Activated T-cell treated with anti-CD3 and anti-CD28 coated beads for 1 hour (primary cell): ENCODE results near the gene SSC5D.

ENCODE experiments used
- DNase-seq: peaks from one replicate; pipeline ENCODE4 v3.0.0-alpha.2; 2020; ENCODE audit warnings: low read depth

SSC5D gene

GRCh38 chr19:55455576-55456235 lies 32.5 kb upstream of the SSC5D start:
- no peak for DNase-seq

- DNase-seq: no peak
Measured at GRCh38 chr19:55456347-55456746, 31.9 kb upstream of the SSC5D start.

- no peak for DNase-seq
Measured at GRCh38 chr19:55457683-55458457, 30.4 kb upstream of the SSC5D start.

GRCh38 chr19:55459551-55459949 lies 28.7 kb upstream of the SSC5D start:
- no peak for DNase-seq

GRCh38 chr19:55459950-55460657 lies 28.1 kb upstream of the SSC5D start:
- no peak for DNase-seq

GRCh38 chr19:55460670-55461258 lies 27.5 kb upstream of the SSC5D start:
- no peak for DNase-seq

- peak; percentile 100 for DNase-seq
Measured at GRCh38 chr19:55461259-55461973, 26.8 kb upstream of the SSC5D start, which contains the start of gene ISOC2. Gene ISOC2 (minus strand): TSS chr19:55461642. CDS start chr19:55456486, 5,156 bp downstream.

- no peak for DNase-seq
Measured at GRCh38 chr19:55461974-55462626, 26.1 kb upstream of the SSC5D start.

GRCh38 chr19:55462722-55463121 lies 25.5 kb upstream of the SSC5D start:
- DNase-seq: no peak

- DNase-seq: no peak
Measured at GRCh38 chr19:55463583-55464031, 24.6 kb upstream of the SSC5D start.

- DNase-seq: no peak
Measured at GRCh38 chr19:55464039-55464661, 24.1 kb upstream of the SSC5D start.

GRCh38 chr19:55464662-55465054 lies 23.6 kb upstream of the SSC5D start, which contains the start of gene C19orf85:
Gene C19orf85 (minus strand): TSS chr19:55464751. CDS start chr19:55464554, 197 bp downstream.
- no peak for DNase-seq

GRCh38 chr19:55465460-55466240 lies 22.6 kb upstream of the SSC5D start:
- no peak for DNase-seq

- DNase-seq: no peak
Measured at GRCh38 chr19:55466241-55466614, 22.0 kb upstream of the SSC5D start.

- DNase-seq: peak; percentile 61
Measured at GRCh38 chr19:55467236-55468053, 20.8 kb upstream of the SSC5D start.

- DNase-seq: no peak
Measured at GRCh38 chr19:55468054-55468393, 20.2 kb upstream of the SSC5D start.

GRCh38 chr19:55471266-55471665 lies 17.0 kb upstream of the SSC5D start:
- DNase-seq: no peak

- no peak for DNase-seq
Measured at GRCh38 chr19:55472463-55472862, 15.8 kb upstream of the SSC5D start.
